ENCODE data around the gene IQSEC1.

GRCh38 chr3:13091898-13092611, 18.8 kb upstream of the IQSEC1 start:
- TF ChIP-seq JUN (IDR thresholded peaks at IDR 0.05; ENCODE audit: borderline replicate concordance, insufficient read depth, insufficient read length, low read depth) (no peak), EZH2 (IDR thresholded peaks at IDR 0.05; ENCODE audit: borderline replicate concordance, low read depth, low read length, severe bottlenecking) (no peak), POLR2A (IDR thresholded peaks at IDR 0.05; ENCODE audit: low read depth, low read length) (no peak), CTCF (IDR thresholded peaks at IDR 0.05; ENCODE audit: extremely low read depth in 1 of 2, insufficient read depth in 1 of 2, low read depth in 1 of 2, low read length in 2 of 2) (peak; percentile 66 to 95), MYC (IDR thresholded peaks at IDR 0.05; ENCODE audit: low read depth, low read length) (no peak), MAX (IDR thresholded peaks at IDR 0.05; ENCODE audit: insufficient read depth, insufficient read length) (no peak), FOS (IDR thresholded peaks at IDR 0.05; ENCODE audit: borderline replicate concordance, insufficient read depth, low read length) (no peak), POLR2AphosphoS5 (IDR thresholded peaks at IDR 0.05; ENCODE audit: insufficient read depth, low read depth, low read length) (no peak)
